GM18517 (cell line): ENCODE measurements around the gene DFFA.
"Not testable (repeated sequence)": the region's sequence is repeated elsewhere in the genome, so short reads cannot be mapped to it uniquely, and the experiment has no call there.

Source experiments
- ATAC-seq: cut with Tn5 transposase; IDR thresholded peaks from one replicate; pipeline ENCODE4 v1.9.1; 2021; ENCODE audit warnings: mild to moderate bottlenecking, moderate library complexity; ENCODE audit not compliant: unreplicated experiment

Gene DFFA

GRCh38 chr1:10432910-10433700, 39.2 kb downstream of the DFFA start:
- no peak for ATAC-seq

- no peak for ATAC-seq
Measured at GRCh38 chr1:10431070-10431730, 41.1 kb downstream of the DFFA start.

GRCh38 chr1:10430216-10431069, 41.9 kb downstream of the DFFA start, which contains the start of gene CENPS:
CENPS (plus strand) TSS chr1:10430433; CDS start chr1:10430518, 85 bp downstream.
- ATAC-seq: peak; percentile 68

GRCh38 chr1:10429868-10430215, 42.5 kb downstream of the DFFA start:
- ATAC-seq: no peak

GRCh38 chr1:10428984-10429383, 43.3 kb downstream of the DFFA start:
- ATAC-seq: no peak

GRCh38 chr1:10426535-10426848, 45.8 kb downstream of the DFFA start:
- not testable (repeated sequence) for ATAC-seq

- ATAC-seq: not testable (repeated sequence)
Measured at GRCh38 chr1:10425826-10426534, 46.3 kb downstream of the DFFA start.

GRCh38 chr1:10424651-10425050, 47.7 kb downstream of the DFFA start:
- no peak for ATAC-seq

GRCh38 chr1:10424034-10424433, 48.3 kb downstream of the DFFA start:
- no peak for ATAC-seq

- no peak for ATAC-seq
Measured at GRCh38 chr1:10421637-10422036, 50.7 kb downstream of the DFFA start.

- no peak for ATAC-seq
Measured at GRCh38 chr1:10419351-10419750, 53.0 kb downstream of the DFFA start.

- ATAC-seq: not testable (repeated sequence)
Measured at GRCh38 chr1:10418741-10419140, 53.6 kb downstream of the DFFA start.

- ATAC-seq: not testable (repeated sequence)
Measured at GRCh38 chr1:10415967-10416366, 56.4 kb downstream of the DFFA start.

- ATAC-seq: no peak
Measured at GRCh38 chr1:10415211-10415930, 57.0 kb downstream of the DFFA start.

- ATAC-seq: no peak
Measured at GRCh38 chr1:10407201-10407600, 65.1 kb downstream of the DFFA start.
